Transverse colon (tissue), 4 donors: ENCODE measurements around the gene CCDC86. TPM values are rescaled to one million over a fixed set of nuclear protein-coding genes. Genes with fewer than 3 reads are reported as not detected.

Experiments
- DNase-seq: peaks from one replicate; pipeline ENCODE4 v3.0.0-alpha.2; 2019
- H3K27ac ChIP-seq, 4 donors: fragments of 200-600 bp; sonication (generic); 2 replicates each; pipeline ENCODE4 v1.5.1; 2016 to 2018; ENCODE audit warnings: inconsistent platforms in 4 of 4
- H3K27me3 ChIP-seq: fragments of 200-600 bp; sonication (generic); 2 replicates; pipeline ENCODE4 v1.5.1; 2017; ENCODE audit warnings: inconsistent platforms
- H3K36me3 ChIP-seq, 4 donors: fragments of 200-600 bp; sonication (generic); 2 replicates each; pipeline ENCODE4 v1.5.1; 2017 to 2019; ENCODE audit warnings: inconsistent platforms in 4 of 4
- H3K4me1 ChIP-seq, 4 donors: fragments of 200-600 bp; sonication (generic); 2 replicates each; pipeline ENCODE4 v1.5.1; 2017 to 2020; ENCODE audit warnings: inconsistent platforms in 4 of 4
- H3K4me3 ChIP-seq, 4 donors: fragments of 200-600 bp; sonication (generic); 1 replicate in 1 of 4; 2 replicates in 3 of 4; pipeline versions ENCODE4 v1.5.1 to v1.6.1; 2017 to 2019; ENCODE audit warnings: inconsistent platforms in 4 of 4
- H3K9me3 ChIP-seq, 2 donors: fragments of 200-600 bp; sonication (generic); 2 replicates each; pipeline ENCODE4 v1.5.1; 2017 to 2019; ENCODE audit warnings: inconsistent platforms in 2 of 2
- EP300 ChIP-seq: sonication (generic); formaldehyde crosslinking; IDR thresholded peaks from one replicate; pipeline ENCODE4 v1.6.1; 2017; ENCODE audit warnings: antibody characterized with exemption, low read depth
- POLR2A ChIP-seq: fragments of 450-650 bp; IDR thresholded peaks from one replicate; pipeline ENCODE4 v1.6.1; 2016; ENCODE audit warnings: antibody characterized with exemption, mild to moderate bottlenecking, moderate library complexity
- POLR2AphosphoS5 ChIP-seq, 3 donors: sonication (generic); formaldehyde crosslinking; IDR thresholded peaks; one replicate each; pipeline ENCODE4 v1.6.1; 2016; ENCODE audit warnings: antibody characterized with exemption in 3 of 3
- WGBS, 2 donors: methylation state at CpG; one replicate each; pipeline ENCODE4 v1.1.5; 2018; ENCODE audit warnings: low coverage in 1 of 2; 5-methylcytosine and 5-hydroxymethylcytosine counted together
- in situ Hi-C, 4 donors: fragments of 200-750 bp; cut with MboI; loops; one replicate each; pipeline versions ENCODE4 v1.15.0 to v1.15.1; 2017; ENCODE audit warnings: low sequenced_read_pairs in 3 of 4, low pct_ligation_motif_present in 1 of 4, low pct_unique_long_range_greater_than_20kb in 1 of 4
- intact Hi-C: fragments of 100-400 bp; cut with DNase I; formaldehyde crosslinking; loops from one replicate; pipeline ENCODE4 v1.15.1; 2023; ENCODE audit warnings: low total_unique reads
- total RNA-seq, 4 donors: library from RNA; depleted of rRNA; stranded (reverse); fragments of >200 nt; gene quantifications; one replicate each; pipeline ENCODE4 v1.1.0, GENCODE V29; 2016
- TF ChIP-seq, protein P1 (sequence below), 5 experiments: fragments of 200-600 bp in 3 of 5; fragments of 450-650 bp in 2 of 5; sonication (generic) in 3 of 5; IDR thresholded peaks; 1 replicate in 2 of 5; 2 replicates in 3 of 5; pipeline ENCODE4 v1.5.1; 2016 to 2017; ENCODE audit warnings: antibody characterized with exemption in 5 of 5, inconsistent platforms in 3 of 5, mild to moderate bottlenecking in 2 of 5, moderate library complexity in 1 of 5

The CCDC86 gene
- total RNA-seq, 4 donors from 2014 or later: 1.9 to 9.1 (median 5.5) TPM

DNA sequence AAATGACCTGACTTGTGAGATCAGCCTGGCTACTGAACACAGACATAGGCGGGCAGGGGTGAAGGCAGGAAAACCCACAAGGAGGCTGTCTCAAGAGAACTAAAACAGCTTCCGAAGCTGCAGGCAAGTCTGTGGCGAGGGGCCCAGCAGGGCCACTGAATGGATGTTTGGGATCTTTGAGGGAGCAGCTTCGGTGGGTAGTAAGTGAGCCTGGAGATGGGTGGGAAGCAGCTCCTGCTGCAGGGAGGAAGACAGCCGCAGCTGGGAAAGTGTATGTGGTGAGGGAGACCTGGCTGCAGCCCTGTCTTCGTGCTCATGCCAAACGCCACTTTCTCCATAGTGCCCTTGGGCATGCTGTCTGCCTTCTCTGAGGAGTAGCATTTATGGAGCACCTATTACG lies 3.4 kb downstream of the CCDC86 start:
- Histone ChIP-seq H3K27me3 (no peaks in the 10 kb centered on the region), H3K4me1 (peaks cover 19 to 39% (median 32%) of the 10 kb centered on the region in 4 donors), H3K9me3 (no peaks in the 10 kb centered on the region), H3K36me3 (peaks cover 0 to 17% (median 6%) of the 10 kb centered on the region in 4 donors), H3K4me3 (no peak overlapping the region), H3K27ac (no peak overlapping the region)
- intact Hi-C loops: no loop called here
- no peak for TF ChIP-seq POLR2A
- in situ Hi-C loops: loop anchor here in 2 of 4 donors (25.0 kb wide), 3 partner anchors 292 to 492 kb away; partner anchors contain the start of genes DDB1 (in 1 of the 2) and TKFC (in 1 of the 2)
- no peak for DNase-seq
- WGBS, 2 donors: 74 to 93% methylated on average over 5 to 8 of the region's 8 CpGs

DNA sequence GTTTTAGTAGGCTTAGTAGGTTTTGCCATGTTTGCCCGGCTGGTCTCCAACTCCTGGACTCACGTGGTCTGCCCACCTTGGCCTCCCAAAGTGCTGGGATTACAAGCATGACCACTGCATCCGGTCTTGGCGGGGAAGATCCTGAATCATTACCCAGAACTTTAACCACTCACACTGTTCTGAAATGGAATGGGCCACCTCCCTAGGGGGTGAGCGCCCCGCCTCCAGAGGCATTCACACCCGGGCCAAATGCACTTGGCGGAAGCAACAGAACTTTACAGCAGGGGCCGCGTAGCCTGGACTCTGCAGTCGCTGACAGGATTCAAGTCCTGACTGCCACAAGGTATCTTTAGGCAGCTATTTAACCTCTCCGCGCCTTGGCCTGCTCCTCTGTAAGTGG lies 5.4 kb downstream of the CCDC86 start:
- Histone ChIP-seq H3K36me3 (peaks cover 0 to 18% (median 6%) of the 10 kb centered on the region in 4 donors), H3K4me3 (no peak overlapping the region), H3K27me3 (no peaks in the 10 kb centered on the region), H3K4me1 (peaks cover 15 to 41% (median 25%) of the 10 kb centered on the region in 4 donors), H3K9me3 (no peaks in the 10 kb centered on the region), H3K27ac (no peak overlapping the region)
- DNase-seq: no peak
- intact Hi-C loops: no loop called here
- WGBS, 2 donors: 79 to 87% methylated on average over 3 to 12 of the region's 13 CpGs
- TF ChIP-seq POLR2AphosphoS5 (IDR thresholded peaks at IDR 0.05) (no peak), EP300 (no peak), POLR2A (no peak)
- TF ChIP-seq, protein P1, sequence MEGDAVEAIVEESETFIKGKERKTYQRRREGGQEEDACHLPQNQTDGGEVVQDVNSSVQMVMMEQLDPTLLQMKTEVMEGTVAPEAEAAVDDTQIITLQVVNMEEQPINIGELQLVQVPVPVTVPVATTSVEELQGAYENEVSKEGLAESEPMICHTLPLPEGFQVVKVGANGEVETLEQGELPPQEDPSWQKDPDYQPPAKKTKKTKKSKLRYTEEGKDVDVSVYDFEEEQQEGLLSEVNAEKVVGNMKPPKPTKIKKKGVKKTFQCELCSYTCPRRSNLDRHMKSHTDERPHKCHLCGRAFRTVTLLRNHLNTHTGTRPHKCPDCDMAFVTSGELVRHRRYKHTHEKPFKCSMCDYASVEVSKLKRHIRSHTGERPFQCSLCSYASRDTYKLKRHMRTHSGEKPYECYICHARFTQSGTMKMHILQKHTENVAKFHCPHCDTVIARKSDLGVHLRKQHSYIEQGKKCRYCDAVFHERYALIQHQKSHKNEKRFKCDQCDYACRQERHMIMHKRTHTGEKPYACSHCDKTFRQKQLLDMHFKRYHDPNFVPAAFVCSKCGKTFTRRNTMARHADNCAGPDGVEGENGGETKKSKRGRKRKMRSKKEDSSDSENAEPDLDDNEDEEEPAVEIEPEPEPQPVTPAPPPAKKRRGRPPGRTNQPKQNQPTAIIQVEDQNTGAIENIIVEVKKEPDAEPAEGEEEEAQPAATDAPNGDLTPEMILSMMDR (IDR thresholded peaks at IDR 0.05): no peak
- in situ Hi-C loops: loop anchor here in 2 of 4 donors (25.0 kb wide), 3 partner anchors 290 to 490 kb away; partner anchors contain the start of genes DDB1 (in 1 of the 2) and TKFC (in 1 of the 2)

DNA sequence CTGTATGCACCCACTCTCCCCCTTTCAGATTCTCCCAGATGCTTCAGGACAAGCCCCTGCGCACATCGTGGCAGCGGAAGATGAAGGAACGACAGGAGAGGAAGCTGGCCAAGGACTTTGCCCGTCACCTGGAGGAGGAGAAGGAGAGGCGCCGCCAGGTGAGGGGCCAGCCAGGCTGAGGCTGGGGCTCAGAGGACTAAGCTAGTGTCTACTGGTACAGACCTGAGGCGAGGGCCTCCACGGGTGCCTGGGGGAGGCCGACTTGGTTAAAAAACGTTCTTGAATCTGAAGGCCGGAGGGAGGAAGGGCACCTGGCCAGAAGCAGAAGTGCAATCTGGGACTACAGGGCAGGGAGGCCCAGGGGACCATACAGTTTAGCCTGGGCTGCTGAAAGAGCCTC lies 6.0 kb downstream of the CCDC86 start:
- Histone ChIP-seq H3K27me3 (no peaks in the 10 kb centered on the region), H3K36me3 (peaks cover 0 to 18% (median 6%) of the 10 kb centered on the region in 4 donors), H3K4me1 (peaks cover 13 to 35% (median 24%) of the 10 kb centered on the region in 4 donors), H3K27ac (no peak overlapping the region), H3K4me3 (no peak overlapping the region), H3K9me3 (no peaks in the 10 kb centered on the region)
- intact Hi-C loops: no loop called here
- in situ Hi-C loops: loop anchor here in 2 of 4 donors (25.0 kb wide), 3 partner anchors 289 to 489 kb away; partner anchors contain the start of genes DDB1 (in 1 of the 2) and TKFC (in 1 of the 2)
- DNase-seq: no peak
- TF ChIP-seq EP300: no peak
- TF ChIP-seq POLR2AphosphoS5 (IDR thresholded peaks at IDR 0.05): no peak
- no peak for TF ChIP-seq POLR2A
- TF ChIP-seq, protein P1 (IDR thresholded peaks at IDR 0.05): no peak
- WGBS, 2 donors: 92 to 93% methylated on average over 5 to 12 of the region's 12 CpGs

DNA sequence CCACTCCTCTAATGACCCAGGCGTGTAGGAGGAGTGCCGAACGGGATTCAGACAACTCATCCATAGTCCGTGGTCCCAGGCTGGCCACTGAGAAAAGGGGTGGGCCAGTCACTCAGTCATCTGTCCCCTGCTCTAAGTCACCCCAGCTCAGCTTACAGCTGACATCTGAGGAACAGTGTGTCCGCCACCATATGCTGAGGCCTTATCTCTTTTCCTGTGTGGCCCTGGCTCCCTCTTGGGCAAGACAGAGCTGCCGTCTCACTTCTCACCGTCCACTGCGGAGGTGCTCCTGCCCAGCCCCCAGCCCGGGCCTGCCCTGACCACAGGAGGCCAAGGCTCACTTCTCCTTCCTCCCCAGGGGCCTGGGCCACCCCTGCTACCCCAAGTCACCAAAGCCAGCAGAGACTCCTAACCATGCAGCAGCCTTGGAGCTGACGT lies 6.8 kb downstream of the CCDC86 start:
- intact Hi-C loops (no loop called here), in situ Hi-C loops (loop anchor here in 2 of 4 donors (25.0 kb wide), 3 partner anchors 289 to 489 kb away; partner anchors contain the start of genes DDB1 (in 1 of the 2) and TKFC (in 1 of the 2))
- Histone ChIP-seq H3K4me3 (no peak overlapping the region), H3K27me3 (no peaks in the 10 kb centered on the region), H3K27ac (no peak overlapping the region), H3K36me3 (peaks cover 0 to 18% (median 6%) of the 10 kb centered on the region in 4 donors), H3K4me1 (peaks cover 6 to 27% (median 17%) of the 10 kb centered on the region in 4 donors), H3K9me3 (no peaks in the 10 kb centered on the region)
- no peak for TF ChIP-seq POLR2A
- TF ChIP-seq, protein P1 (IDR thresholded peaks at IDR 0.05): no peak
- no peak for TF ChIP-seq EP300
- TF ChIP-seq POLR2AphosphoS5 (IDR thresholded peaks at IDR 0.05): no peak
- WGBS, 2 donors: 85 to 90% methylated on average over 5 to 10 of the region's 10 CpGs
- DNase-seq: no peak
